ENCODE measurements around the gene PLD5. TPM values are rescaled to one million over a fixed set of nuclear protein-coding genes. Genes with fewer than 3 reads are reported as not detected.

PLD5 gene
- total RNA-seq, 1 donor from 2014 or later = 6.6 TPM

GRCh38 chr1:242523719-242524570 lies 552 bp downstream of the PLD5 start:
- H3K4me1 ChIP-seq = peaks cover 0 to 3% of the 10 kb centered on the region in 2 donors
- DNase-seq (ENCODE audit: low spot score in 2 of 2) = peak in 1 of 2 donors; percentile 76
- peak overlapping the region; percentile 55 to 62 for H3K27ac ChIP-seq
- peak in 1 of 3 experiments; percentile 25 for TF ChIP-seq CTCF (IDR thresholded peaks at IDR 0.05)
- H3K9me3 ChIP-seq = no peaks in the 10 kb centered on the region
- H3K27me3 ChIP-seq = no peaks in the 10 kb centered on the region
- no peaks in the 10 kb centered on the region for H3K36me3 ChIP-seq
- intact Hi-C loops (cut with DNase I) = loop anchor here (2.0 kb wide), 2 partner anchors 27 to 57 kb away; no protein-coding TSS in a partner anchor
- H3K4me3 ChIP-seq = peak overlapping the region; percentile 56 to 84

GRCh38 chr1:242522996-242523718 lies 1.3 kb downstream of the PLD5 start:
- Histone ChIP-seq H3K27me3 (no peaks in the 10 kb centered on the region), H3K9me3 (no peaks in the 10 kb centered on the region), H3K36me3 (no peaks in the 10 kb centered on the region), H3K4me1 (peaks cover 0 to 3% of the 10 kb centered on the region in 2 donors), H3K27ac (peak overlapping the region in 1 of 2 donors; percentile 55), H3K4me3 (peak overlapping the region; percentile 56 to 84)
- intact Hi-C loops (cut with DNase I) = no loop called here
- DNase-seq (ENCODE audit: low spot score in 2 of 2) = no peak
- no peak for TF ChIP-seq CTCF (IDR thresholded peaks at IDR 0.05)

GRCh38 chr1:242522304-242522945 lies 2.1 kb downstream of the PLD5 start:
- peaks cover 0 to 3% of the 10 kb centered on the region in 2 donors for H3K4me1 ChIP-seq
- no peak for DNase-seq (ENCODE audit: low spot score in 2 of 2)
- no peaks in the 10 kb centered on the region for H3K27me3 ChIP-seq
- H3K27ac ChIP-seq = no peak overlapping the region
- H3K4me3 ChIP-seq = peak overlapping the region; percentile 56 to 84
- intact Hi-C loops (cut with DNase I) = no loop called here
- no peaks in the 10 kb centered on the region for H3K36me3 ChIP-seq
- no peak for TF ChIP-seq CTCF (IDR thresholded peaks at IDR 0.05)
- no peaks in the 10 kb centered on the region for H3K9me3 ChIP-seq

- Histone ChIP-seq H3K36me3 (no peaks in the 10 kb centered on the region), H3K4me1 (no peaks in the 10 kb centered on the region), H3K4me3 (no peak overlapping the region), H3K27me3 (no peaks in the 10 kb centered on the region), H3K9me3 (peaks cover 0 to 5% of the 10 kb centered on the region in 2 donors), H3K27ac (no peak overlapping the region)
- no peak for DNase-seq (ENCODE audit: low spot score in 2 of 2)
- no peak for TF ChIP-seq CTCF (IDR thresholded peaks at IDR 0.05)
- intact Hi-C loops (cut with DNase I) = no loop called here
Observed at GRCh38 chr1:242515555-242515954, 8.9 kb downstream of the PLD5 start.

- H3K27ac ChIP-seq = no peak overlapping the region
- no peaks in the 10 kb centered on the region for H3K9me3 ChIP-seq
- no peak overlapping the region for H3K4me3 ChIP-seq
- DNase-seq (ENCODE audit: low spot score in 2 of 2) = no peak
- H3K27me3 ChIP-seq = no peaks in the 10 kb centered on the region
- H3K4me1 ChIP-seq = no peaks in the 10 kb centered on the region
- TF ChIP-seq CTCF (IDR thresholded peaks at IDR 0.05) = no peak
- intact Hi-C loops (cut with DNase I) = loop anchor here (10.0 kb wide), 1 partner anchor 1538 kb away; no protein-coding TSS in a partner anchor
- no peaks in the 10 kb centered on the region for H3K36me3 ChIP-seq
Observed at GRCh38 chr1:242506724-242507123, 17.8 kb downstream of the PLD5 start.
